GM12878 (cell line): ENCODE data around the gene FOSL1. TPM values are rescaled to one million over a fixed set of nuclear protein-coding genes. Genes with fewer than 3 reads are reported as not detected.

ENCODE experiments used
- ATF3 ChIP-seq: IDR thresholded peaks from 2 replicates; pipeline ENCODE4 v1.6.1; 2011; ENCODE audit warnings: low read depth, mild to moderate bottlenecking, low read length, moderate library complexity, borderline replicate concordance; ENCODE audit errors: extremely low read depth
- BACH1 ChIP-seq: fragments of 450-650 bp; IDR thresholded peaks from 2 replicates; pipeline ENCODE4 v1.6.1; 2017; ENCODE audit warnings: mild to moderate bottlenecking, borderline replicate concordance
- BCL3 ChIP-seq: IDR thresholded peaks from 2 replicates; pipeline ENCODE4 v1.6.1; 2011; ENCODE audit warnings: borderline replicate concordance, low read depth, mild to moderate bottlenecking, moderate library complexity, low read length; ENCODE audit not compliant: insufficient read depth, poor library complexity, severe bottlenecking
- BHLHE40 ChIP-seq, 2 experiments: fragments of 450-650 bp in 1 of 2; IDR thresholded peaks; 2 replicates each; pipeline ENCODE4 v1.6.1; 2011 to 2017; ENCODE audit warnings: low read depth in 2 of 2, borderline replicate concordance in 1 of 2, improper control_type of control experiment in 1 of 2, low read length in 1 of 2, mild to moderate bottlenecking in 1 of 2
- CBX3 ChIP-seq: fragments of 200-600 bp; sonication (generic); IDR thresholded peaks from 2 replicates; pipeline ENCODE4 v1.6.1; 2016; ENCODE audit warnings: low read depth, borderline replicate concordance
- CTCF ChIP-seq, 3 experiments: IDR thresholded peaks in 2 of 3; conservative IDR thresholded peaks in 1 of 3; 2 replicates each; pipeline ENCODE4 v1.5.1; 2011; ENCODE audit warnings: low read depth in 3 of 3, low read length in 3 of 3, mild to moderate bottlenecking in 3 of 3, control low read depth in 2 of 3, moderate library complexity in 2 of 3, inconsistent platforms in 1 of 3, mixed read lengths in 1 of 3; ENCODE audit not compliant: control insufficient read depth in 2 of 3, insufficient read depth in 1 of 3; ENCODE audit errors: extremely low read depth in 1 of 3
- E4F1 ChIP-seq: fragments of 450-650 bp; IDR thresholded peaks from 2 replicates; pipeline ENCODE4 v1.6.1; 2018; ENCODE audit warnings: borderline replicate concordance, mild to moderate bottlenecking; ENCODE audit not compliant: partially characterized antibody
- GATAD2B ChIP-seq: fragments of 450-650 bp; conservative IDR thresholded peaks from 2 replicates; pipeline ENCODE4 v1.6.1; 2017; ENCODE audit warnings: low read depth, mild to moderate bottlenecking, moderate library complexity
- HDAC6 ChIP-seq: fragments of 200-600 bp; sonication (generic); IDR thresholded peaks from one replicate; pipeline ENCODE4 v1.8.0; 2017; ENCODE audit warnings: antibody characterized with exemption; ENCODE audit not compliant: unreplicated experiment
- IRF5 ChIP-seq: fragments of 450-650 bp; IDR thresholded peaks from 2 replicates; pipeline ENCODE4 v1.6.1; 2017; ENCODE audit warnings: borderline replicate concordance
- JUNB ChIP-seq: IDR thresholded peaks from 2 replicates; pipeline ENCODE4 v1.6.1; 2016; ENCODE audit warnings: antibody characterized with exemption, mild to moderate bottlenecking
- NFIC ChIP-seq: IDR thresholded peaks from 2 replicates; pipeline ENCODE4 v1.6.1; 2012; ENCODE audit warnings: low read depth, mild to moderate bottlenecking, inconsistent platforms, low read length, moderate library complexity
- NKRF ChIP-seq: fragments of 450-650 bp; conservative IDR thresholded peaks from 2 replicates; pipeline ENCODE4 v1.6.1; 2017; ENCODE audit warnings: mild to moderate bottlenecking, moderate library complexity
- NRF1 ChIP-seq: conservative IDR thresholded peaks from 2 replicates; pipeline ENCODE4 v1.6.1; 2011; ENCODE audit warnings: mild to moderate bottlenecking, low read depth, low read length, improper control_type of control experiment
- PML ChIP-seq: IDR thresholded peaks from 2 replicates; pipeline ENCODE4 v1.6.1; 2012; ENCODE audit warnings: low read length, inconsistent platforms
- POLR2AphosphoS2 ChIP-seq: IDR thresholded peaks from 2 replicates; pipeline ENCODE4 v1.6.1; 2011; ENCODE audit warnings: low read depth, mild to moderate bottlenecking, low read length, improper control_type of control experiment, moderate library complexity
- SP1 ChIP-seq: IDR thresholded peaks from one replicate; pipeline ENCODE4 v1.6.1; 2011; ENCODE audit warnings: low read depth, low read length
- ZBED1 ChIP-seq: IDR thresholded peaks from 2 replicates; pipeline ENCODE4 v1.6.1; 2016; ENCODE audit warnings: borderline replicate concordance
- ZNF24 ChIP-seq: fragments of 450-650 bp; IDR thresholded peaks from 2 replicates; pipeline ENCODE4 v1.6.1; 2017; ENCODE audit warnings: antibody characterized with exemption, mild to moderate bottlenecking
- polyA plus RNA-seq, 11 experiments: library from polyadenylated mRNA; depleted of rRNA in 4 of 11; unstranded in 6 of 11; stranded (reverse) in 5 of 11; fragments of >200 nt; fragmentation: Nextera tagmentation in 4 of 11; fragmentation: Illumina TruSeq in 1 of 11; extraction: Ambion mirVana in 4 of 11; extraction: Trizol in 1 of 11; gene quantifications; 1 replicate in 1 of 11; 2 replicates in 10 of 11; pipeline versions ENCODE4 v1.2.1 to v1.2.3, GENCODE V29; 2011 to 2016; ENCODE audit warnings: inconsistent platforms in 2 of 11, missing spikeins in 2 of 11, low read depth in 1 of 11
- total RNA-seq, 4 experiments: library from RNA; depleted of rRNA in 3 of 4; stranded (reverse); fragments of >200 nt in 3 of 4; fragmentation: Illumina TruSeq in 1 of 4; extraction: Trizol in 1 of 4; gene quantifications; 2 replicates each; pipeline versions ENCODE4 v1.2.1 to v1.2.3, GENCODE V29; 2013 to 2021

Gene FOSL1
- total and polyA plus RNA-seq, 10 of the 15 experiments (the other 5 are each of a cell fraction or from before 2014, with no cell fraction given): 0.82 to 5.4 (median 2.1) TPM

- 0 out of 2 replicates have a peak, but pooled peaks have one; percentile 28 for TF ChIP-seq ATF3
- no peak for TF ChIP-seq NFIC
- TF ChIP-seq POLR2AphosphoS2: peak; percentile 87
- TF ChIP-seq JUNB: no peak
- TF ChIP-seq IRF5: no peak
- peak; percentile 7 to 66; a peak in 2 of 4 replicates for TF ChIP-seq BHLHE40 (IDR thresholded peaks at IDR 0.05; ENCODE audit: borderline replicate concordance in 1 of 2, low read depth in 2 of 2, low read length in 1 of 2)
- TF ChIP-seq CTCF (IDR thresholded peaks at IDR 0.05 in 2 of 3, conservative IDR thresholded peaks at IDR 0.05 in 1 of 3; ENCODE audit: control insufficient read depth in 2 of 3, extremely low read depth in 1 of 3, insufficient read depth in 1 of 3, low read depth in 3 of 3, low read length in 3 of 3): peak; percentile 78 to 84 (median 80)
- no peak for TF ChIP-seq CBX3
- peak; percentile 72; the same call in 1 of the 2 replicates for TF ChIP-seq BACH1
- TF ChIP-seq GATAD2B: 0 out of 2 replicates have a peak, but pooled peaks have one; percentile 67
- TF ChIP-seq ZNF24: no peak
- no peak for TF ChIP-seq HDAC6
- no peak for TF ChIP-seq NRF1
- TF ChIP-seq E4F1: peak; percentile 55
- peak; percentile 86; the same call in 1 of the 2 replicates for TF ChIP-seq NKRF
- no peak for TF ChIP-seq ZBED1
- no peak for TF ChIP-seq PML
- TF ChIP-seq SP1: peak; percentile 77
- peak; percentile 34 for TF ChIP-seq BCL3
Measured at GRCh38 chr11:65888163-65888814, 11.9 kb downstream of the FOSL1 start, which contains the start of gene FIBP (continued).
